NCI-H82 treated with DMSO at 0.1 percent for 48 hours (cell line): Measurements from ENCODE around the gene SLC16A3.
"Not testable (repeated sequence)": the region's sequence is repeated elsewhere in the genome, so short reads cannot be mapped to it uniquely, and the experiment has no call there.

Experiments used
- DNase-seq: peaks from one replicate; lab custom pipeline; 2025; ENCODE audit not compliant: unreplicated experiment; lab: John Stamatoyannopoulos, UW

The SLC16A3 gene

GRCh38 chr17:82259972-82260961 is 31.4 kb downstream of the SLC16A3 start:
- DNase-seq = not testable (repeated sequence)

- no peak for DNase-seq
These were observed 33.5 kb downstream of the SLC16A3 start for GRCh38 chr17:82262344-82262743.

GRCh38 chr17:82263641-82264040 is 34.8 kb downstream of the SLC16A3 start:
- no peak for DNase-seq

GRCh38 chr17:82266142-82266541 is 37.3 kb downstream of the SLC16A3 start:
- DNase-seq = no peak

DNA sequence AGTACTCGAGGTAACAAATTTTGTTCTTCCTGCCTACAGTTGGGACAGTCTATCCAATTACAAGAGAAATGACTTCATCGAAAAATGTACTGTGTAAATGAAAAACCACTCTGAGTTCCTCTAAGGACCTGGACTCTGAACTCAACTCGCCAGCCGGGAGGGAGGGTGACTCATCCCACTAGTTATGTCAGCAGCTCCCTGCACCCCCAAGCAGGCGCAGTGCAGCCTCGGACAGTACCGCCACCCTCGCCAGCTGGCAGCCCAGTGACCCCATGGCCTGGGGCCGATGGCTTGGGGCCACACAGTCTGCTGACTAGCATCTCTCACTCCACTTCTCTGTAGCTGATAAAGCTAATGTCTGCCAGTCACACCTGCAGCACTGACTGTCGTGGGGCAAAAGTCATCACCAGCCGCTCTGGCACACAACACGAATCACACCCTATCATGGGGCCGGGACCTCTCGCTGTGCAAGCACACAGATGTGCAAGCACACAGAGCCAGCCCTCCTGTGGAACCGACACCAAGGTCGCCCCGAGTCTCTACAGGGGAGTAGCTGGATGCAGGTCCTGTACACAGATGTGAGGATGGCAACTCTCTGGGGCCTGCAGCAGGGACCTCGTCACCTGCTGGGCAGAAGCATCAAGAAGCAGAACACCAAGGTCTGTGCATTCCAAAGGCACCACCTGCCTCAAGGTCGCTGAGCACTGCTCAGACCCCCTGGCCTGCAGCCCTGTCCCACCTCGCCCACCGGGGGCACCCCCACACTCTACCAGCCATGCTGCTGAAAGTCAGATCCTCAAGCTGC is 38.9 kb downstream of the SLC16A3 start:
- no peak for DNase-seq

DNA sequence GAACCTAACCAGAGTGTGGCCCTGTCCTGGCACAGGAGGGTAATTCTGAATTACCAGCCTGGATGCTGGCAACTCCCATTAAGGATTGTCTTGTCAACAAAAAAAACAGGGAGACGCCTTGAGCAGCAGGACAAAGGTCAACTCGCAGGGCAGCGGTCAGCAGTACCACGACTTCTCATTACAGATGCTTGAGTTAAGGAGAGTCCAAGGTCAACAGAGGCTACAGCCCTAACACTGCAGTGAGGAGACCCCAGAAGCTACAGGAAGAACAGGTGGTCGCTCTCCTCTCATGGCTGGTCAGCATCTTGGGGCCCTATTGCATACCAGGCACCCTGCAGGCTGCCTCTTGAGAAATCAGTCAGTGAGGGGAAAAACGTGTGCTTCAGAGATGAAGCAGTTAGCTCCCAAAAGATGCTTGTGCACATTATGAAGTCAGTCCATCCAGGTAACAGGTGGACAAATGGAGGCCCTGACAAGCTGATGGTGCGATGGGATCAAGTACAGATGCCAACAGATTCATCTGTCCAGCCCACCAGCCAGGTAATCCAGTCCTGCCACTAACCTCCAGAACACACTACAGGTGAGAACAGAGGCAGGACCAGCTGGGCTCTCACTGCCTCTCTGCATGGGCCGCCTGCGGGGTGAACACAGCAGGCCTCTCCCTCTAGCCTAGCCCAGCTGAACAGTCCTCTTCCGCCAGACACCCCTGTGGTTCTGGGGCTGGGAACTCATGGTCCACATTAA is 40.5 kb downstream of the SLC16A3 start:
- no peak for DNase-seq

DNA sequence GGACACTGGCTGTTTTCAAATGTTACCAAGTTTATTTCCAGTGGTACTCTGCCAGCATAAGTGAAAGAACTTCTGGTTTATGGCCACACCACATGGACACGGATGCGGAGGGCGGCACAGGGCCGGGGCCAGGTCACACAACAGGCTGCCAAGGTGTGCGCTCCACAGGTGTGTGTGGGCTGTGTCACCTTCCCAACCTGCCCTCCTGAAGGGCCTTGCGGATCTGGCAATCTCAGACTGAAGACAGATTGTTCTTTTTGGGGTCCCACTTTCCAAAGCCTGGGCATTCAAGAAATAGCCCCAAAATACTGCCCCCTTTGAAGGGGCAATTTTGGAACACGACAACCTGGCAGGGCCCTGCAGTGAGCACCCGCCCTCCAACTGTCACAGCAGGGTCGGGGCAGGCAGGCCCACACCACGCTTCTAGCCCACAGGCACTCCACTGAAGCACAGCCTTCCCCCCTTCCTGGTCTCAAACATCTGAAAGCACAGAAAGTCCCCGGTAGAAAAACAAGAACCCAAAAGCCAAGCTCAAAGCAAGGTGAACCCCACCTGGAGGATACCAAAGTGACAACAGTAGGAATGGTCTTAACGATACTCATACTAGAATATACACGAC is 41.1 kb downstream of the SLC16A3 start:
- no peak for DNase-seq

DNA sequence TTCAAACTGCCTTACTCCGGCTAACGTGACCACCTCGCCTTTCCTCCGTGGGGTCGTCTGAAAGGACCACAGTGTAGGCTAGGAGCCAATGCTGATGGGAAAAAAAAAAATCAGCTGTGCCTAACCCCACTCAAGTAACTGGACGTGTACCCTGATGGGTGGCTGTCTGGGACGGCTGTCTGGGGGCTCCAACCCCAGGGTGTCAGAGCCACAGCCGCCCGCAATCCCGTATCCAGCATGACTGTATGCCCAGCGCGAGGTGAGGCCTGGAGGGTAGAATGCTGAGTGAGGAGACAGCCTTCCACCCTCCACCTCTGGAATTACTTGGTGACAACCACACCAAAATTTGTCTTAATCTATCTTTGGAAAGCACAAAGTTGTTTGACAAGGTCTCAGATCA is 41.8 kb downstream of the SLC16A3 start:
- no peak for DNase-seq

GRCh38 chr17:82271401-82271800 is 42.6 kb downstream of the SLC16A3 start:
- DNase-seq = no peak

GRCh38 chr17:82272495-82273326 is 43.9 kb downstream of the SLC16A3 start:
- no peak for DNase-seq

- DNase-seq = peak; percentile 71
These were observed 44.7 kb downstream of the SLC16A3 start, which contains the start of gene CSNK1D for GRCh38 chr17:82273327-82274133. TSS of gene CSNK1D (minus strand) at chr17:82273700. CDS start at chr17:82273381, 319 bp downstream.

GRCh38 chr17:82274134-82275020 is 45.5 kb downstream of the SLC16A3 start:
- DNase-seq = no peak

DNA sequence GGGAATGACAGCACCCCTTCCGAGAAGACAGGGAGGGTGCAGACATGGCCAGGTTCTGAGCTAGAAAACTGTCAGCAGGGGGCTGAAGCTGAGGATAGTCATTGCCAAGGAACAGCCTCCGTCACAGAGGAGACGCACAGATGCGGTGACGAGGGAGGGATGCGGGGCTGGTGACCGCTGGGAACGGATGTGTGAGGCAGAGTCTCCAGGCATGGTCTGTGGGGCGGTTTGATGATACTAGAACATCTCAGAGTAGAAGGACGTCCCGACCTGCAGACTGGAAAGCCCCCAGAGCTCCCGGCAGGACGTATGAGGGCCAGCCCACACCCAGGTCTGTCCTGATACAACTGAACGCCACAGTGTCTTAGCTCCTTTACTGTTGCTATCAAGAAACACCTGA is 46.5 kb downstream of the SLC16A3 start:
- no peak for DNase-seq

GRCh38 chr17:82276938-82277337 is 48.1 kb downstream of the SLC16A3 start:
- no peak for DNase-seq

DNA sequence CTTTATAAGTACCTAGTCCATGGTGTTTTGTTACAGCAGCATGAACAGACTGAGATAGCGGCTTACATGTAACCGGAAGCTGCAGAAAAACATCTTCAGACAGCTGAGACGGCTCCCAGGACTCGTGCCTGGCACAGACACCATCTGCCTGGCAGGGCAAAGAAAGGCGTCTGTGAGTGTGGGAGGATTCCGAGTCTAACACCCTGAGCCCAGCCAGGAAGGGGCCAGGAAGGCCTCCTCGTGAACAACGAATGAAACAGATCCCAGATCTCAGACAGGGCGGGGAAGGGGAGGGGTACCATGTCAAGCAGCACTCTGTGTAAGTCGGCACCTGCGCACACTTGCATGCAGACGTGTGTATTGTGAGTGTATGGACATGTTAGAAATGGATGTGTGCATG is 49.0 kb downstream of the SLC16A3 start:
- DNase-seq = no peak

GRCh38 chr17:82278308-82278707 is 49.5 kb downstream of the SLC16A3 start:
- no peak for DNase-seq

DNA sequence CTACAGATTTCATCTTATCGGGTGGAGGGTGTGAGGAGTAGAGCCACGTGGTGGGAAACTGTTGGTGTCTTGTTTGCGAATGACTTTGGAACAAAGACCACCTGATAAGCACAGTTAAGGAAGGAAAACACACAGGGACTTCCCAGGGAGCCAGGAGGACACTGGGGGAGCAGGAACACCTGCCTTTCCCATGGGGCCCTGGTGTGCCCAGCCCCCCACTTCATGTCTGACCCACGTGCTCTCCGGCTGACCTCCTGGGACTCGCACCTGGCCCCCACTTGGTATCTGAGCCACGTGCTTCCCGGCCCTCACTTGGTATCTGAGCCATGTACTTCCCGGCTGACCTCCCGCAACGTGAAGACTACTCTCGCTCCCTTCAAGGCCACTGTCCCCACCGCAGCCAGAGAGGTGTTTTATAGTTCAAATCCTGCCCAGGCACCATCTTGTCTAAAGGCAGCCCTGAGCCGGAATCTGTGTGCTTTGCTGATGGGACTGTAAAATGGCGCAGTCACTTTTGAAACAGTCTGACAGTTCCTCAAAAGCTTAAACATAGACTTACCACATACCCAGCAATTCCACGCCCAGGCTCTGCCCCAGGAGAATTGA is 50.0 kb downstream of the SLC16A3 start:
- no peak for DNase-seq

- no peak for DNase-seq
These were observed 51.7 kb downstream of the SLC16A3 start for GRCh38 chr17:82280537-82280936.
